CD4-positive, alpha-beta T cell (primary cell): ENCODE data around the gene SNX13. TPM values are rescaled to one million over a fixed set of nuclear protein-coding genes. Genes with fewer than 3 reads are reported as not detected.
"Not testable (repeated sequence)": the region's sequence is repeated elsewhere in the genome, so short reads cannot be mapped to it uniquely, and the experiment has no call there.

Experiments used
- ATAC-seq: fragments of 200-7000 bp; cut with Tn5 transposase; one replicate; pipeline ENCODE4 v1.10.0; 2022; ENCODE audit warnings: mild to moderate bottlenecking; ENCODE audit not compliant: poor library complexity
- CTCF ChIA-PET: fragments of 350-600 bp; sonication (Branson Sonifier 250); formaldehyde crosslinking; loops from one replicate; lab custom pipeline; 2021; ENCODE audit warnings: antibody characterized with exemption, inconsistent platforms; lab: Charles Lee
- POLR2A ChIA-PET: fragments of 350-600 bp; sonication (Branson Sonifier 250); formaldehyde crosslinking; loops from one replicate; lab custom pipeline; 2021; ENCODE audit warnings: antibody characterized with exemption, inconsistent platforms; lab: Charles Lee
- DNase-seq, 14 experiments: peaks; one replicate each; pipeline ENCODE4 v3.0.0-alpha.2; 2013 to 2020; ENCODE audit warnings: mixed read lengths in 2 of 14
- H3K27ac ChIP-seq, 2 donors: one replicate each; pipeline versions ENCODE4 v1.5.1 to v1.7.0; 2013; ENCODE audit warnings: low read length in 2 of 2, low read depth in 1 of 2, mild to moderate bottlenecking in 1 of 2
- H3K27me3 ChIP-seq, 2 experiments: 1 replicate in 1 of 2; 2 replicates in 1 of 2; pipeline versions ENCODE4 v1.6.1 to v1.7.0; 2013; ENCODE audit warnings: low read length in 2 of 2, control low read depth in 1 of 2, mild to moderate bottlenecking in 1 of 2, moderate library complexity in 1 of 2; ENCODE audit not compliant: insufficient read depth in 2 of 2, control insufficient read depth in 1 of 2
- H3K36me3 ChIP-seq: one replicate; pipeline ENCODE4 v1.6.1; 2013; ENCODE audit warnings: low read length, control low read depth; ENCODE audit not compliant: insufficient read depth
- H3K4me1 ChIP-seq: one replicate; pipeline ENCODE4 v1.6.1; 2013; ENCODE audit warnings: low read length, control low read depth; ENCODE audit not compliant: insufficient read depth
- H3K4me3 ChIP-seq: one replicate; pipeline ENCODE4 v1.5.1; 2013; ENCODE audit warnings: mild to moderate bottlenecking, low read length, moderate library complexity
- H3K9me3 ChIP-seq, 2 experiments: 1 replicate in 1 of 2; 2 replicates in 1 of 2; pipeline versions ENCODE4 v1.6.1 to v1.7.0; 2013; ENCODE audit warnings: low read length in 2 of 2, mild to moderate bottlenecking in 2 of 2, control low read depth in 1 of 2, moderate library complexity in 1 of 2; ENCODE audit not compliant: control insufficient read depth in 1 of 2, insufficient read depth in 1 of 2
- H3K27ac Mint-ChIP-seq: one replicate; pipeline ENCODE4 v1.8.0; 2020; ENCODE audit warnings: mixed read lengths
- H3K27me3 Mint-ChIP-seq: one replicate; pipeline ENCODE4 v1.8.0; 2021; ENCODE audit warnings: mixed read lengths
- H3K36me3 Mint-ChIP-seq: one replicate; pipeline ENCODE4 v1.8.0; 2021; ENCODE audit warnings: low read depth, mixed read lengths
- H3K4me1 Mint-ChIP-seq: one replicate; pipeline ENCODE4 v1.8.0; 2021; ENCODE audit warnings: low read depth, mixed read lengths
- H3K4me3 Mint-ChIP-seq: one replicate; pipeline ENCODE4 v1.8.0; 2020; ENCODE audit warnings: mild to moderate bottlenecking, mixed read lengths
- H3K9me3 Mint-ChIP-seq: one replicate; pipeline ENCODE4 v1.8.0; 2020; ENCODE audit warnings: mixed read lengths
- CTCF ChIP-seq: fragments of 200-600 bp; IDR thresholded peaks from one replicate; pipeline ENCODE4 v1.8.0; 2022; ENCODE audit warnings: antibody characterized with exemption, mild to moderate bottlenecking
- intact Hi-C, 2 experiments: fragments of 100-400 bp; cut with DNase I in 1 of 2; cut with micrococcal nuclease in 1 of 2; formaldehyde crosslinking; loops; one replicate each; pipeline versions ENCODE4 v1.15.1 to v1.9.0; 2023 to 2025; cut with DNase I, micrococcal nuclease
- total RNA-seq, 174 experiments: library from RNA in 2 of 174; stranded (reverse) in 2 of 174; gene quantifications; one replicate each; pipeline ENCODE4 v1.2.3 and lab custom pipeline; 2021 to 2026

Gene SNX13
- total RNA-seq, 2 experiments from 2014 or later = 24.0 to 25.8 TPM

GRCh38 chr7:17815318-17815717, 125.0 kb downstream of the SNX13 start:
- Mint-ChIP-seq H3K36me3 (peaks cover 78% of the 10 kb centered on the region), H3K27me3 (no peaks in the 10 kb centered on the region), H3K4me3 (no peak overlapping the region), H3K4me1 (no peaks in the 10 kb centered on the region), H3K9me3 (peaks cover 2% of the 10 kb centered on the region), H3K27ac (no peak overlapping the region)
- H3K4me3 ChIP-seq = no peak overlapping the region
- H3K9me3 ChIP-seq = no peaks in the 10 kb centered on the region
- DNase-seq = no peak
- H3K36me3 ChIP-seq = peaks cover 22% of the 10 kb centered on the region
- no peaks in the 10 kb centered on the region for H3K4me1 ChIP-seq
- CTCF ChIA-PET = no interaction called here
- H3K27ac ChIP-seq = no peak overlapping the region
- POLR2A ChIA-PET = interaction anchor here (0.7 kb wide), 1 partner anchor 116 kb away, joined by 3 read pairs; no protein-coding TSS in a partner anchor
- intact Hi-C loops = no loop called here
- ATAC-seq = no peak
- TF ChIP-seq CTCF = no peak
- H3K27me3 ChIP-seq = no peaks in the 10 kb centered on the region

GRCh38 chr7:17814058-17814457, 126.2 kb downstream of the SNX13 start:
- intact Hi-C loops = no loop called here

GRCh38 chr7:17809215-17809614, 131.1 kb downstream of the SNX13 start:
- H3K27ac ChIP-seq, H3K9me3 Mint-ChIP-seq, H3K9me3 ChIP-seq, intact Hi-C loops, ATAC-seq, H3K27me3 ChIP-seq, H3K4me1 ChIP-seq, H3K4me3 Mint-ChIP-seq, H3K27me3 Mint-ChIP-seq, H3K27ac Mint-ChIP-seq, H3K4me3 ChIP-seq, DNase-seq, CTCF ChIA-PET, POLR2A ChIA-PET, H3K4me1 Mint-ChIP-seq: not testable (repeated sequence)
- H3K36me3 ChIP-seq = peaks cover 20% of the 10 kb centered on the region
- H3K36me3 Mint-ChIP-seq = peaks cover 85% of the 10 kb centered on the region

More at GRCh38 chr7:17814058-17814457, 126.2 kb downstream of the SNX13 start:
- Histone ChIP-seq H3K4me1 (no peaks in the 10 kb centered on the region), H3K4me3 (no peak overlapping the region), H3K9me3 (no peaks in the 10 kb centered on the region), H3K27me3 (no peaks in the 10 kb centered on the region), H3K36me3 (peaks cover 22% of the 10 kb centered on the region), H3K27ac (no peak overlapping the region)
- ChIA-PET POLR2A (no interaction called here), CTCF (no interaction called here)
- ATAC-seq = no peak
- H3K4me1 Mint-ChIP-seq = no peaks in the 10 kb centered on the region
- peaks cover 90% of the 10 kb centered on the region for H3K36me3 Mint-ChIP-seq
- H3K27ac Mint-ChIP-seq = no peak overlapping the region
- DNase-seq = no peak
- no peak overlapping the region for H3K4me3 Mint-ChIP-seq
- no peaks in the 10 kb centered on the region for H3K27me3 Mint-ChIP-seq
- peaks cover 2% of the 10 kb centered on the region for H3K9me3 Mint-ChIP-seq
- TF ChIP-seq CTCF = no peak

GRCh38 chr7:17807242-17807641, 133.1 kb downstream of the SNX13 start:
- Histone ChIP-seq H3K4me3 (no peak overlapping the region), H3K9me3 (no peaks in the 10 kb centered on the region), H3K27me3 (no peaks in the 10 kb centered on the region), H3K36me3 (peaks cover 20% of the 10 kb centered on the region), H3K27ac (no peak overlapping the region), H3K4me1 (no peaks in the 10 kb centered on the region)
- intact Hi-C loops = no loop called here
- ChIA-PET POLR2A (no interaction called here), CTCF (no interaction called here)
- H3K4me1 Mint-ChIP-seq = no peaks in the 10 kb centered on the region
- no peak for ATAC-seq
- no peak for DNase-seq
- no peak for TF ChIP-seq CTCF
- H3K36me3 Mint-ChIP-seq = peaks cover 84% of the 10 kb centered on the region
- H3K27ac Mint-ChIP-seq = no peak overlapping the region
- no peak overlapping the region for H3K4me3 Mint-ChIP-seq
- H3K27me3 Mint-ChIP-seq = no peaks in the 10 kb centered on the region
- H3K9me3 Mint-ChIP-seq = no peaks in the 10 kb centered on the region
